Measurements from ENCODE around the gene CDH4.

DNA sequence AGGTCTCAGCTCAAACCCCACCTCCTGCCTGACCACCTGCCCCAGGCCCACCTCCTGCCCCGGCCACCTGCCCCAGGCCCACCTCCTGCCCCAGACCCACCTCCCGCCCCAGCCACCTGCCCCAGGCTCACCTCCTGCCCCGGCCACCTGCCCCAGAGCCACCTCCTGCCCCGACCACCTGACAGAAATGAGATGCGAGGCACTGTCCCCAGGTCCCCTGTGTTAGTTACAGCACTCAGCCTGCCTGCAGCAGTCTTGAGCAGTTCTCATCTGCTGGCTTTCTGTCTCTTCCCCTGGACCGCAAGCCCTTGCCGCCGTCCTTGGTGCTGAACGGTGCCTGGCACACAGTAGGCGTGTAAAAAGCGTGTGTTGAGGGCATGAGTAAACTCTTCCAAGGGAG, 79.5 kb downstream of the CDH4 start:
- TF ChIP-seq RCOR1 (IDR thresholded peaks at IDR 0.05; ENCODE audit: insufficient replicate concordance, low read length), result no peak
- TF ChIP-seq CTCF (conservative IDR thresholded peaks at IDR 0.05; ENCODE audit: low read depth, low read length), result no peak
- no peak for TF ChIP-seq ELK1 (IDR thresholded peaks at IDR 0.05; ENCODE audit: borderline replicate concordance, low read depth, low read length)
- TF ChIP-seq CEBPB (IDR thresholded peaks at IDR 0.05; ENCODE audit: low read depth, low read length), result no peak

Data from IMR-90 (cell line).